ENCODE measurements around the gene GALNT17. TPM values are rescaled to one million over a fixed set of nuclear protein-coding genes. Genes with fewer than 3 reads are reported as not detected.

The GALNT17 gene
- total RNA-seq, 1 donor, result 0.36 TPM

- DNase-seq (ENCODE audit: insufficient read length, low spot score, missing footprints), result no peak
- Histone ChIP-seq H3K27ac (ENCODE audit: low read depth, low read length) (no peak overlapping the region), H3K79me2 (ENCODE audit: insufficient read depth, low read length) (no peaks in the 10 kb centered on the region), H3K36me3 (ENCODE audit: insufficient read depth, low read length) (no peaks in the 10 kb centered on the region), H3K9me3 (ENCODE audit: low read depth, low read length) (no peaks in the 10 kb centered on the region), H2AFZ (ENCODE audit: low read length) (no peak overlapping the region), H4K20me1 (ENCODE audit: insufficient read depth, low read length) (no peaks in the 10 kb centered on the region), H3K4me3 (ENCODE audit: insufficient read depth, low read length) (no peak overlapping the region), H3K4me1 (ENCODE audit: insufficient read depth, low read length) (no peaks in the 10 kb centered on the region), H3K4me2 (ENCODE audit: insufficient read depth, low read length) (no peak overlapping the region), H3K27me3 (ENCODE audit: insufficient read depth, low read length) (no peaks in the 10 kb centered on the region)
- no peak for TF ChIP-seq CTCF (IDR thresholded peaks at IDR 0.05; ENCODE audit: extremely low read depth, low read depth, low read length)
Observed at GRCh38 chr7:71227126-71227525, 95.2 kb downstream of the GALNT17 start.

- Histone ChIP-seq H3K4me3 (ENCODE audit: insufficient read depth, low read length) (no peak overlapping the region), H3K27ac (ENCODE audit: low read depth, low read length) (no peak overlapping the region), H3K79me2 (ENCODE audit: insufficient read depth, low read length) (no peaks in the 10 kb centered on the region), H3K36me3 (ENCODE audit: insufficient read depth, low read length) (no peaks in the 10 kb centered on the region), H3K4me2 (ENCODE audit: insufficient read depth, low read length) (no peak overlapping the region), H4K20me1 (ENCODE audit: insufficient read depth, low read length) (no peaks in the 10 kb centered on the region), H3K4me1 (ENCODE audit: insufficient read depth, low read length) (no peaks in the 10 kb centered on the region), H3K9me3 (ENCODE audit: low read depth, low read length) (no peaks in the 10 kb centered on the region), H2AFZ (ENCODE audit: low read length) (no peak overlapping the region), H3K27me3 (ENCODE audit: insufficient read depth, low read length) (no peaks in the 10 kb centered on the region)
- DNase-seq (ENCODE audit: insufficient read length, low spot score, missing footprints), result no peak
- no peak for TF ChIP-seq CTCF (IDR thresholded peaks at IDR 0.05; ENCODE audit: extremely low read depth, low read depth, low read length)
Observed at GRCh38 chr7:71229148-71229547, 97.2 kb downstream of the GALNT17 start.

GRCh38 chr7:71229699-71230098, 97.8 kb downstream of the GALNT17 start:
- Histone ChIP-seq H3K4me3 (ENCODE audit: insufficient read depth, low read length) (no peak overlapping the region), H3K27ac (ENCODE audit: low read depth, low read length) (no peak overlapping the region), H3K9me3 (ENCODE audit: low read depth, low read length) (no peaks in the 10 kb centered on the region), H3K79me2 (ENCODE audit: insufficient read depth, low read length) (no peaks in the 10 kb centered on the region), H3K36me3 (ENCODE audit: insufficient read depth, low read length) (no peaks in the 10 kb centered on the region), H3K4me1 (ENCODE audit: insufficient read depth, low read length) (no peaks in the 10 kb centered on the region), H4K20me1 (ENCODE audit: insufficient read depth, low read length) (no peaks in the 10 kb centered on the region), H3K4me2 (ENCODE audit: insufficient read depth, low read length) (no peak overlapping the region), H3K27me3 (ENCODE audit: insufficient read depth, low read length) (no peaks in the 10 kb centered on the region), H2AFZ (ENCODE audit: low read length) (no peak overlapping the region)
- DNase-seq (ENCODE audit: insufficient read length, low spot score, missing footprints), result no peak
- TF ChIP-seq CTCF (IDR thresholded peaks at IDR 0.05; ENCODE audit: extremely low read depth, low read depth, low read length), result no peak

- Histone ChIP-seq H3K4me1 (ENCODE audit: insufficient read depth, low read length) (no peaks in the 10 kb centered on the region), H3K27me3 (ENCODE audit: insufficient read depth, low read length) (no peaks in the 10 kb centered on the region), H3K79me2 (ENCODE audit: insufficient read depth, low read length) (no peaks in the 10 kb centered on the region), H3K4me3 (ENCODE audit: insufficient read depth, low read length) (no peak overlapping the region), H3K36me3 (ENCODE audit: insufficient read depth, low read length) (no peaks in the 10 kb centered on the region), H3K27ac (ENCODE audit: low read depth, low read length) (no peak overlapping the region), H4K20me1 (ENCODE audit: insufficient read depth, low read length) (no peaks in the 10 kb centered on the region), H3K9me3 (ENCODE audit: low read depth, low read length) (no peaks in the 10 kb centered on the region), H2AFZ (ENCODE audit: low read length) (no peak overlapping the region), H3K4me2 (ENCODE audit: insufficient read depth, low read length) (no peak overlapping the region)
- no peak for TF ChIP-seq CTCF (IDR thresholded peaks at IDR 0.05; ENCODE audit: extremely low read depth, low read depth, low read length)
- DNase-seq (ENCODE audit: insufficient read length, low spot score, missing footprints), result no peak
Observed at GRCh38 chr7:71235253-71235652, 103.3 kb downstream of the GALNT17 start.
